PC-3 (cell line): ENCODE data around the gene MYH7. TPM values are rescaled to one million over a fixed set of nuclear protein-coding genes. Genes with fewer than 3 reads are reported as not detected.

Experiments used
- ATAC-seq: fragments of 200-7000 bp; cut with Tn5 transposase; 2 replicates; pipeline ENCODE4 v1.9.1; 2020; ENCODE audit warnings: mild to moderate bottlenecking, moderate library complexity
- BruUV-seq: library from RNA; stranded (reverse); fragments of 400-500 nt; replicated peaks from 2 replicates; lab custom pipeline; 2021; lab: Mats Ljungman, UMichigan
- CTCF ChIA-PET: fragments of 300-600 bp; sonication (Branson Sonifier 250); formaldehyde crosslinking; loops from one replicate; lab custom pipeline; 2022; ENCODE audit warnings: antibody characterized with exemption; lab: Charles Lee
- POLR2A ChIA-PET: fragments of 300-600 bp; sonication (Branson Sonifier 250); formaldehyde crosslinking; loops from one replicate; lab custom pipeline; 2022; ENCODE audit warnings: antibody characterized with exemption; ENCODE audit not compliant: unreplicated experiment; lab: Charles Lee
- DNase-seq: peaks from one replicate; pipeline ENCODE4 v3.0.0-alpha.2; 2015
- H2AFZ ChIP-seq: fragments of 300-600 bp; sonication (generic); 2 replicates; pipeline ENCODE4 v1.6.0; 2016; ENCODE audit warnings: antibody characterized with exemption, low read length
- H3F3A ChIP-seq: fragments of 300-600 bp; sonication (generic); one replicate; pipeline ENCODE4 v1.6.0; 2017; ENCODE audit warnings: antibody characterized with exemption, low read length, control low read depth, mild to moderate bottlenecking; ENCODE audit not compliant: unreplicated experiment
- H3K27ac ChIP-seq: fragments of 300-600 bp; sonication (generic); 2 replicates; pipeline ENCODE4 v1.5.1; 2016; ENCODE audit warnings: mild to moderate bottlenecking, low read length
- H3K27me3 ChIP-seq: fragments of 300-600 bp; sonication (generic); 2 replicates; pipeline ENCODE4 v1.6.1; 2016; ENCODE audit warnings: low read length, mixed read lengths
- H3K36me3 ChIP-seq: fragments of 300-600 bp; sonication (generic); 2 replicates; pipeline ENCODE4 v1.6.1; 2016; ENCODE audit warnings: low read depth, mixed run types, low read length, mixed read lengths
- H3K4me1 ChIP-seq: fragments of 300-600 bp; sonication (generic); 2 replicates; pipeline ENCODE4 v1.5.1; 2016; ENCODE audit warnings: low read length; ENCODE audit not compliant: insufficient read depth
- H3K4me2 ChIP-seq: fragments of 300-600 bp; sonication (generic); 2 replicates; pipeline ENCODE4 v1.6.0; 2016; ENCODE audit warnings: low read length
- H3K4me3 ChIP-seq: fragments of 300-600 bp; sonication (generic); 2 replicates; pipeline ENCODE4 v1.5.1; 2016; ENCODE audit warnings: mild to moderate bottlenecking, low read length, mixed read lengths
- H3K79me2 ChIP-seq: fragments of 300-600 bp; sonication (generic); 2 replicates; pipeline ENCODE4 v1.6.1; 2017; ENCODE audit warnings: low read length, mixed read lengths
- H3K9ac ChIP-seq: fragments of 300-600 bp; sonication (generic); 2 replicates; pipeline ENCODE4 v1.6.0; 2016; ENCODE audit warnings: mild to moderate bottlenecking, low read length
- H3K9me2 ChIP-seq: fragments of 300-600 bp; sonication (generic); replicated peaks from 2 replicates; pipeline ENCODE4 v1.6.1; 2016; ENCODE audit warnings: mixed run types, low read length, mixed read lengths
- H3K9me3 ChIP-seq: fragments of 300-600 bp; sonication (generic); 2 replicates; pipeline ENCODE4 v1.6.1; 2016; ENCODE audit warnings: low read length, mixed read lengths
- H4K20me1 ChIP-seq: fragments of 300-600 bp; sonication (generic); 2 replicates; pipeline ENCODE4 v1.6.1; 2016; ENCODE audit warnings: low read length, mixed read lengths
- EZH2 ChIP-seq: fragments of 300-600 bp; sonication (generic); IDR thresholded peaks from one replicate; pipeline ENCODE4 v1.6.1; 2017; ENCODE audit warnings: antibody characterized with exemption, mild to moderate bottlenecking, low read length; ENCODE audit not compliant: unreplicated experiment
- EZH2phosphoT487 ChIP-seq: fragments of 300-600 bp; sonication (generic); IDR thresholded peaks from 2 replicates; pipeline ENCODE4 v1.6.1; 2018; ENCODE audit warnings: mild to moderate bottlenecking, antibody characterized with exemption, low read length, borderline replicate concordance
- intact Hi-C: fragments of 100-400 bp; cut with micrococcal nuclease; formaldehyde crosslinking; loops from 2 replicates; pipeline ENCODE4 v1.9.0; 2023
- total RNA-seq: library from RNA; depleted of rRNA; stranded (reverse); fragments of >200 nt; gene quantifications from 2 replicates; pipeline ENCODE4 v1.2.3, GENCODE V29; 2014
- TF ChIP-seq, protein P1 (sequence below): fragments of 300-600 bp; sonication (generic); conservative IDR thresholded peaks from 2 replicates; pipeline ENCODE4 v1.5.1; 2017; ENCODE audit warnings: antibody characterized with exemption, low read depth, mild to moderate bottlenecking, low read length

Gene MYH7
- total RNA-seq, 1 experiment from 2014 or later, result not detected

- intact Hi-C loops, result no loop called here
- ATAC-seq (no peak), DNase-seq (no peak)
- BruUV-seq, result no TSS peak
- no peaks in the 10 kb centered on the region for H3K79me2 ChIP-seq
- ChIA-PET CTCF (interaction anchor here (0.5 kb wide), 1 partner anchor 140 kb away, joined by 13 read pairs; the partner anchor contains the start of gene BCL2L2), POLR2A (no interaction called here)
- H4K20me1 ChIP-seq, result no peaks in the 10 kb centered on the region
- H3K27ac ChIP-seq, result no peak overlapping the region
- no peak overlapping the region for H3K4me2 ChIP-seq
- H3K36me3 ChIP-seq, result no peaks in the 10 kb centered on the region
- no peaks in the 10 kb centered on the region for H3K9me2 ChIP-seq
- H3K27me3 ChIP-seq, result peaks cover 50% of the 10 kb centered on the region
- H3K9ac ChIP-seq, result no peak overlapping the region
- H2AFZ ChIP-seq, result no peak overlapping the region
- no peaks in the 10 kb centered on the region for H3F3A ChIP-seq
- no peaks in the 10 kb centered on the region for H3K9me3 ChIP-seq
- no peaks in the 10 kb centered on the region for H3K4me1 ChIP-seq
- no peak overlapping the region for H3K4me3 ChIP-seq
- no peak for TF ChIP-seq EZH2phosphoT487
- TF ChIP-seq EZH2, result no peak
- TF ChIP-seq, protein P1, sequence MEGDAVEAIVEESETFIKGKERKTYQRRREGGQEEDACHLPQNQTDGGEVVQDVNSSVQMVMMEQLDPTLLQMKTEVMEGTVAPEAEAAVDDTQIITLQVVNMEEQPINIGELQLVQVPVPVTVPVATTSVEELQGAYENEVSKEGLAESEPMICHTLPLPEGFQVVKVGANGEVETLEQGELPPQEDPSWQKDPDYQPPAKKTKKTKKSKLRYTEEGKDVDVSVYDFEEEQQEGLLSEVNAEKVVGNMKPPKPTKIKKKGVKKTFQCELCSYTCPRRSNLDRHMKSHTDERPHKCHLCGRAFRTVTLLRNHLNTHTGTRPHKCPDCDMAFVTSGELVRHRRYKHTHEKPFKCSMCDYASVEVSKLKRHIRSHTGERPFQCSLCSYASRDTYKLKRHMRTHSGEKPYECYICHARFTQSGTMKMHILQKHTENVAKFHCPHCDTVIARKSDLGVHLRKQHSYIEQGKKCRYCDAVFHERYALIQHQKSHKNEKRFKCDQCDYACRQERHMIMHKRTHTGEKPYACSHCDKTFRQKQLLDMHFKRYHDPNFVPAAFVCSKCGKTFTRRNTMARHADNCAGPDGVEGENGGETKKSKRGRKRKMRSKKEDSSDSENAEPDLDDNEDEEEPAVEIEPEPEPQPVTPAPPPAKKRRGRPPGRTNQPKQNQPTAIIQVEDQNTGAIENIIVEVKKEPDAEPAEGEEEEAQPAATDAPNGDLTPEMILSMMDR, result no peak
Measured at GRCh38 chr14:23446291-23446851, 10.9 kb upstream of the MYH7 start.

GRCh38 chr14:23445773-23446172, 10.3 kb upstream of the MYH7 start:
- POLR2A ChIA-PET, result no interaction called here
- no peak for ATAC-seq
- intact Hi-C loops, result no loop called here
- no peaks in the 10 kb centered on the region for H3K4me1 ChIP-seq
- H3K27ac ChIP-seq, result no peak overlapping the region
- no peak for DNase-seq
- no peak overlapping the region for H3K4me3 ChIP-seq
- TF ChIP-seq, protein P1, result no peak
- TF ChIP-seq EZH2phosphoT487, result no peak
- TF ChIP-seq EZH2, result no peak
- H3K36me3 ChIP-seq, result no peaks in the 10 kb centered on the region
- peaks cover 50% of the 10 kb centered on the region for H3K27me3 ChIP-seq
- no peaks in the 10 kb centered on the region for H3F3A ChIP-seq
- no peaks in the 10 kb centered on the region for H3K9me2 ChIP-seq
- H3K9ac ChIP-seq, result no peak overlapping the region
- CTCF ChIA-PET, result no interaction called here
- H4K20me1 ChIP-seq, result no peaks in the 10 kb centered on the region
- no peak overlapping the region for H2AFZ ChIP-seq
- no peak overlapping the region for H3K4me2 ChIP-seq
- BruUV-seq, result no TSS peak
- H3K9me3 ChIP-seq, result no peaks in the 10 kb centered on the region
- H3K79me2 ChIP-seq, result no peaks in the 10 kb centered on the region

DNA sequence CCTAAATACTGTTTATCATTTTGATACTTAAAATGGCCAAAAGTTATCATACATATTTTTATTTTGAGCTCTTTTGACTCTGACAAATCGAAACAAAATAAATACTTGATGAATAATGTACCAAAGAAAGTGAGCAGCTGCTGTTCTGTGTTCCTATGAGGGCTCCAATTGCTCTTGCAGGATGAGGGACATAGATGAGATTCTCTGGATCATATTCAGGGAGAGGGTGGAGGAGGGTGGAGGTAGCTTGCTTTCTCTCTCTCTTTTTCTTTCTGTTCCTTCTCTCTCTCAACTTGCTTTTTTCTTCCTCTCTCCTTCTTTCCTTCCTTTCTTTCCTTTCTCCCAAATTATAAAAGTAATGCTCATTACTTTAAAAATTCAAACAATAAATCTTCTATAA, 8.9 kb upstream of the MYH7 start:
- no TSS peak for BruUV-seq
- Histone ChIP-seq H3K9me2 (no peaks in the 10 kb centered on the region), H3K4me1 (no peaks in the 10 kb centered on the region), H3K27ac (no peak overlapping the region), H2AFZ (no peak overlapping the region), H3K27me3 (peaks cover 59% of the 10 kb centered on the region), H3K9ac (no peak overlapping the region), H3K4me3 (no peak overlapping the region), H3K79me2 (no peaks in the 10 kb centered on the region), H4K20me1 (no peaks in the 10 kb centered on the region), H3K9me3 (no peaks in the 10 kb centered on the region), H3K36me3 (no peaks in the 10 kb centered on the region), H3F3A (no peaks in the 10 kb centered on the region), H3K4me2 (no peak overlapping the region)
- ATAC-seq (no peak), DNase-seq (no peak)
- POLR2A ChIA-PET, result no interaction called here
- CTCF ChIA-PET, result no interaction called here
- TF ChIP-seq EZH2, result no peak
- no peak for TF ChIP-seq EZH2phosphoT487
- TF ChIP-seq, protein P1, result no peak
- intact Hi-C loops, result no loop called here
